HepG2 (cell line): ENCODE measurements around the gene ADM. TPM values are rescaled to one million over a fixed set of nuclear protein-coding genes. Genes with fewer than 3 reads are reported as not detected.

Experiments
- AKAP8 ChIP-seq: sonication (generic); formaldehyde crosslinking; IDR thresholded peaks from 2 replicates; pipeline ENCODE4 v1.5.1; 2020; ENCODE audit warnings: mild to moderate bottlenecking, missing genetic modification reagents
- ATM ChIP-seq: fragments of 450-650 bp; IDR thresholded peaks from 2 replicates; pipeline ENCODE4 v1.7.1; 2017; ENCODE audit warnings: mild to moderate bottlenecking, borderline replicate concordance
- BORCS8-MEF2B ChIP-seq: sonication (generic); formaldehyde crosslinking; IDR thresholded peaks from 2 replicates; pipeline ENCODE4 v1.8.0; 2022; ENCODE audit warnings: mild to moderate bottlenecking, missing genetic modification reagents
- BRCA1 ChIP-seq: sonication (generic); formaldehyde crosslinking; IDR thresholded peaks from 2 replicates; pipeline ENCODE4 v1.4.0; 2020; ENCODE audit warnings: missing genetic modification reagents
- BRD4 ChIP-seq: sonication (generic); formaldehyde crosslinking; IDR thresholded peaks from 2 replicates; pipeline ENCODE4 v1.4.0; 2020; ENCODE audit warnings: missing genetic modification reagents
- NFATC3 ChIP-seq: sonication (generic); formaldehyde crosslinking; IDR thresholded peaks from 2 replicates; pipeline ENCODE4 v1.5.1; 2020; ENCODE audit warnings: mild to moderate bottlenecking, missing genetic modification reagents
- NFE2L1 ChIP-seq: sonication (generic); formaldehyde crosslinking; IDR thresholded peaks from 2 replicates; pipeline ENCODE4 v1.4.0; 2020; ENCODE audit warnings: missing genetic modification reagents, mild to moderate bottlenecking, borderline replicate concordance
- NFKB2 ChIP-seq: sonication (generic); formaldehyde crosslinking; IDR thresholded peaks from 2 replicates; pipeline ENCODE4 v1.4.0; 2020; ENCODE audit warnings: missing genetic modification reagents, borderline replicate concordance
- PCBP2 ChIP-seq: fragments of 200-400 bp; formaldehyde crosslinking; optimal IDR thresholded peaks from 2 replicates; pipeline ENCODE3; 2018; ENCODE audit warnings: low read length, low read depth; ENCODE audit not compliant: poor library complexity, severe bottlenecking
- SMARCC2 ChIP-seq: fragments of 450-650 bp; IDR thresholded peaks from 2 replicates; pipeline ENCODE4 v1.6.1; 2017; ENCODE audit warnings: antibody characterized with exemption, mild to moderate bottlenecking
- ZNF282 ChIP-seq: fragments of 450-650 bp; IDR thresholded peaks from 2 replicates; pipeline ENCODE4 v1.6.1; 2018; ENCODE audit not compliant: partially characterized antibody
- polyA plus RNA-seq, 8 experiments: library from polyadenylated mRNA; depleted of rRNA in 3 of 8; stranded (reverse) in 7 of 8; unstranded in 1 of 8; fragments of >200 nt; fragmentation: Illumina TruSeq in 4 of 8; extraction: Trizol in 4 of 8; gene quantifications; 2 replicates each; pipeline versions ENCODE4 v1.2.1 to v1.2.3, GENCODE V29; 2011 to 2016; ENCODE audit warnings: low read depth in 4 of 8, missing spikeins in 1 of 8, mixed read lengths in 1 of 8; ENCODE audit not compliant: insufficient read depth in 1 of 8
- total RNA-seq, 5 experiments: library from RNA; depleted of rRNA; stranded (reverse); fragments of >200 nt; fragmentation: Illumina TruSeq; extraction: Trizol; gene quantifications; 2 replicates each; pipeline ENCODE4 v1.2.3, GENCODE V29; 2016; ENCODE audit warnings: low read depth in 1 of 5
- TF ChIP-seq, protein P1 (sequence below): sonication (generic); formaldehyde crosslinking; IDR thresholded peaks from 2 replicates; pipeline ENCODE4 v1.8.1; 2023; ENCODE audit warnings: mild to moderate bottlenecking, missing genetic modification reagents
- TF ChIP-seq, protein P2 (sequence below): sonication (generic); formaldehyde crosslinking; IDR thresholded peaks from 2 replicates; pipeline ENCODE4 v1.4.0; 2020; ENCODE audit warnings: mild to moderate bottlenecking, missing genetic modification reagents
- TF ChIP-seq, protein P3 (sequence below): sonication (generic); formaldehyde crosslinking; IDR thresholded peaks from 2 replicates; pipeline ENCODE4 v1.5.0; 2020; ENCODE audit warnings: mild to moderate bottlenecking, low read depth, missing genetic modification reagents, borderline replicate concordance
- TF ChIP-seq, protein P4 (sequence below): sonication (generic); formaldehyde crosslinking; IDR thresholded peaks from 2 replicates; pipeline ENCODE4 v1.5.0; 2020; ENCODE audit warnings: mild to moderate bottlenecking, missing genetic modification reagents, borderline replicate concordance

The ADM gene
- total and polyA plus RNA-seq, 2 of the 13 experiments (the other 11 are each of a cell fraction or from before 2014, with no cell fraction given), result 10.7 to 26.1 TPM

DNA sequence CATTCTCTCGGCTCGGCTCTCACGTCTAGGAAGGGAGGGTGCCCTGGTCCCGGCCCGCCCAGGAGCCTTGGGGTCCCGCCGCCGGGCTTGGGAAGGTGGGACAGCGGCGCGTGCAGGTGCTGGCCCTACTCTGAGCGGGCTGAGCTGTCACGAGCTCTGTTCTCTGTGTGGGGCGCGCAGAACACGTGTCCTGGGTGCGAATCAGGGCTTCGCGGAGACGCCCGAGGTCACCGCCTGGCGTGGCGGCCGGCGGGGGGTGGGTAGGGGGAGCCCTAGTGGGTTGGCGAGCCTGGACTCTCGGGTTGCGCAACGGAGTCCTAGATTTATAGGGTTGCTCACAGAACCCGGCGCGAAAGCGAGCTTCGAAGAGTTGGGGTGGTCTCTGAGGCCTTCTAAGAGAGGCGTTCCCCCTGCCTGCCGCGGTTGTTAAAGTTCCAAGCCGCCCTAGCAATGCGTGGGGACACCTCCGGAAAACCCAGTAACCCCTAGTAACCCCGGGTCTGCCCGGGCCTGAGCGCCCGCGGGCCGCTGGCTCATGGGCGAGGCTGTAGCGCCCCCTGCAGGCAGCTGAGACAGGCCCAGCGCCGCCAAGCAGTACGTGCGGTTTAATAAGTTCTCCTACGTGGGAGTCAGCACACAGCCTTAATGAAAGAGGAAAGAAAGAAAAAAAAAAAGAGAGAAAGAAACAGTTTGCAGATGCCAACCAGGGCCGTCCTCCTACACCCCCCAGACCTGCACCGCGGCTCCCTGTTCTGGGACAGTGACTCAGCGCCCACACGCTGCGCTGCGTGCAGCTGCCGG, 2.7 kb downstream of the ADM start (continued):
- TF ChIP-seq NFATC3 (CRISPR knock-in tag) (no peak), SMARCC2 (no peak), BORCS8-MEF2B (CRISPR knock-in tag) (no peak), AKAP8 (no peak), ATM (no peak), NFE2L1 (peak; percentile 97), BRCA1 (CRISPR knock-in tag) (no peak), BRD4 (CRISPR knock-in tag) (no peak), ZNF282 (no peak), PCBP2 (no peak), NFKB2 (CRISPR knock-in tag) (no peak; the same call in 1 of the 2 replicates)
- TF ChIP-seq, protein P1, sequence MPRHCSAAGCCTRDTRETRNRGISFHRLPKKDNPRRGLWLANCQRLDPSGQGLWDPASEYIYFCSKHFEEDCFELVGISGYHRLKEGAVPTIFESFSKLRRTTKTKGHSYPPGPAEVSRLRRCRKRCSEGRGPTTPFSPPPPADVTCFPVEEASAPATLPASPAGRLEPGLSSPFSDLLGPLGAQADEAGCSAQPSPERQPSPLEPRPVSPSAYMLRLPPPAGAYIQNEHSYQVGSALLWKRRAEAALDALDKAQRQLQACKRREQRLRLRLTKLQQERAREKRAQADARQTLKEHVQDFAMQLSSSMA (CRISPR knock-in tag), result no peak
- TF ChIP-seq, protein P2, sequence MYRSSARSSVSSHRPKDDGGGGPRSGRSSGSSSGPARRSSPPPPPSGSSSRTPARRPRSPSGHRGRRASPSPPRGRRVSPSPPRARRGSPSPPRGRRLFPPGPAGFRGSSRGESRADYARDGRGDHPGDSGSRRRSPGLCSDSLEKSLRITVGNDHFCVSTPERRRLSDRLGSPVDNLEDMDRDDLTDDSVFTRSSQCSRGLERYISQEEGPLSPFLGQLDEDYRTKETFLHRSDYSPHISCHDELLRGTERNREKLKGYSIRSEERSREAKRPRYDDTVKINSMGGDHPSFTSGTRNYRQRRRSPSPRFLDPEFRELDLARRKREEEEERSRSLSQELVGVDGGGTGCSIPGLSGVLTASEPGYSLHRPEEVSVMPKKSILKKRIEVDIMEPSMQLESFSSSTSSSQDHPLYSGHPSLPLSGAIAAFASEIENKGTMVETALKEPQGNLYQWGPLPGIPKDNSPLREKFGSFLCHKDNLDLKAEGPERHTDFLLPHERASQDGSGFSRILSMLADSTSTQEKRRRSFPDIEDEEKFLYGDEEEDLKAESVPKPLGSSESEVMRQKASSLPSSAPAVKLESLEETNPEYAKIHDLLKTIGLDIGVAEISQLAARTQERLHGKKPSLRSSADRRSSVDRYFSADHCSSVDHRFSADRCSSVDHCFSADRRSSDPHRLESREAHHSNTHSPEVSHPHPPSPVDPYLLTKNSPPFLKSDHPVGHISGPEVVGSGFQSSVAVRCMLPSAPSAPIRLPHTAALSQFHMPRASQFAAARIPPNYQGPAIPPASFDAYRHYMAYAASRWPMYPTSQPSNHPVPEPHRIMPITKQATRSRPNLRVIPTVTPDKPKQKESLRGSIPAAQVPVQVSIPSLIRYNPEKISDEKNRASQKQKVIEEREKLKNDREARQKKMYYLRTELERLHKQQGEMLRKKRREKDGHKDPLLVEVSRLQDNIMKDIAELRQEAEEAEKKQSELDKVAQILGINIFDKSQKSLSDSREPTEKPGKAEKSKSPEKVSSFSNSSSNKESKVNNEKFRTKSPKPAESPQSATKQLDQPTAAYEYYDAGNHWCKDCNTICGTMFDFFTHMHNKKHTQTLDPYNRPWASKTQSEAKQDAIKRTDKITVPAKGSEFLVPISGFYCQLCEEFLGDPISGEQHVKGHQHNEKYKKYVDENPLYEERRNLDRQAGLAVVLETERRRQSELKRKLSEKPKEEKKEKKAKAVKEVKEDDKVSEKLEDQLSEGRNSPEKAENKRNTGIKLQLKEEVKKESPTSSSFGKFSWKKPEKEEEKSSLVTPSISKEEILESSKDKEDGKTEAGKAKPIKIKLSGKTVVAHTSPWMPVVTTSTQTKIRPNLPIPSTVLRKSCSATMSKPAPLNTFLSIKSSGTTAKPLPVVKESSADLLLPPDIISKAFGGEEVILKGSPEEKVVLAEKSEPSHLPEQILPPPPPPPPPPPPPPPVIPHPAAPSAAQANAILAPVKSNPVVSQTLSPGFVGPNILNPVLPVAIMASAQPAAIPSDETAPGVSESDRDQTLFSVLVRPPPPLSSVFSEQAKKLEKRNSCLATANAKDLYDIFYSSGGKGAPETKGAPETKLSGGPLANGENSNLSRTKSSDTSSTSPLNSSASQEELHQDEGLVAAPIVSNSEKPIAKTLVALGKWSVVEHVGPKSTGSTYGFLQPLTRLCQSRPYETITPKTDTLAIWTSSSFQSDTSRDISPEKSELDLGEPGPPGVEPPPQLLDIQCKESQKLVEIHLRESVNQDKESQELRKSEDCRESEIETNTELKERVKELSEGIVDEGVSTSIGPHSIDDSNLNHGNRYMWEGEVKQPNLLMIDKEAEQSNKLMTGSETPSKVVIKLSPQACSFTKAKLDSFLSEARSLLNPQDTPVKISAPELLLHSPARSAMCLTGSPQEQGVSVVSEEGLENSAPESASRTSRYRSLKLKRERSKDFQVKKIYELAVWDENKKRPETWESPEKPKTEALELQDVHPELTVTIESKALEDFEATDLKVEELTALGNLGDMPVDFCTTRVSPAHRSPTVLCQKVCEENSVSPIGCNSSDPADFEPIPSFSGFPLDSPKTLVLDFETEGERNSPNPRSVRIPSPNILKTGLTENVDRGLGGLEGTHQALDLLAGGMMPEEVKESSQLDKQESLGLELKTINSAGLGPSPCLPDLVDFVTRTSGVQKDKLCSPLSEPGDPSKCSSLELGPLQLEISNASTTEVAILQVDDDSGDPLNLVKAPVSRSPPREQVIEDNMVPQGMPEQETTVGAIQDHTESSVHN, result no peak
- TF ChIP-seq, protein P3, sequence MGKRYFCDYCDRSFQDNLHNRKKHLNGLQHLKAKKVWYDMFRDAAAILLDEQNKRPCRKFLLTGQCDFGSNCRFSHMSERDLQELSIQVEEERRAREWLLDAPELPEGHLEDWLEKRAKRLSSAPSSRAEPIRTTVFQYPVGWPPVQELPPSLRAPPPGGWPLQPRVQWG (CRISPR knock-in tag), result 0 out of 2 replicates have a peak, but pooled peaks have one; percentile 48
- TF ChIP-seq, protein P4, sequence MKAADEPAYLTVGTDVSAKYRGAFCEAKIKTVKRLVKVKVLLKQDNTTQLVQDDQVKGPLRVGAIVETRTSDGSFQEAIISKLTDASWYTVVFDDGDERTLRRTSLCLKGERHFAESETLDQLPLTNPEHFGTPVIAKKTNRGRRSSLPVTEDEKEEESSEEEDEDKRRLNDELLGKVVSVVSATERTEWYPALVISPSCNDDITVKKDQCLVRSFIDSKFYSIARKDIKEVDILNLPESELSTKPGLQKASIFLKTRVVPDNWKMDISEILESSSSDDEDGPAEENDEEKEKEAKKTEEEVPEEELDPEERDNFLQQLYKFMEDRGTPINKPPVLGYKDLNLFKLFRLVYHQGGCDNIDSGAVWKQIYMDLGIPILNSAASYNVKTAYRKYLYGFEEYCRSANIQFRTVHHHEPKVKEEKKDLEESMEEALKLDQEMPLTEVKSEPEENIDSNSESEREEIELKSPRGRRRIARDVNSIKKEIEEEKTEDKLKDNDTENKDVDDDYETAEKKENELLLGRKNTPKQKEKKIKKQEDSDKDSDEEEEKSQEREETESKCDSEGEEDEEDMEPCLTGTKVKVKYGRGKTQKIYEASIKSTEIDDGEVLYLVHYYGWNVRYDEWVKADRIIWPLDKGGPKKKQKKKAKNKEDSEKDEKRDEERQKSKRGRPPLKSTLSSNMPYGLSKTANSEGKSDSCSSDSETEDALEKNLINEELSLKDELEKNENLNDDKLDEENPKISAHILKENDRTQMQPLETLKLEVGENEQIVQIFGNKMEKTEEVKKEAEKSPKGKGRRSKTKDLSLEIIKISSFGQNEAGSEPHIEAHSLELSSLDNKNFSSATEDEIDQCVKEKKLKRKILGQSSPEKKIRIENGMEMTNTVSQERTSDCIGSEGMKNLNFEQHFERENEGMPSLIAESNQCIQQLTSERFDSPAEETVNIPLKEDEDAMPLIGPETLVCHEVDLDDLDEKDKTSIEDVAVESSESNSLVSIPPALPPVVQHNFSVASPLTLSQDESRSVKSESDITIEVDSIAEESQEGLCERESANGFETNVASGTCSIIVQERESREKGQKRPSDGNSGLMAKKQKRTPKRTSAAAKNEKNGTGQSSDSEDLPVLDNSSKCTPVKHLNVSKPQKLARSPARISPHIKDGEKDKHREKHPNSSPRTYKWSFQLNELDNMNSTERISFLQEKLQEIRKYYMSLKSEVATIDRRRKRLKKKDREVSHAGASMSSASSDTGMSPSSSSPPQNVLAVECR (CRISPR knock-in tag), result peak; percentile 63; the same call in 1 of the 2 replicates
